GM23338 (cell line): ENCODE measurements around the gene CCBE1. TPM values are rescaled to one million over a fixed set of nuclear protein-coding genes. Genes with fewer than 3 reads are reported as not detected.

Experiments
- ATAC-seq: fragments of 200-7000 bp; cut with Tn5 transposase; 3 replicates; pipeline ENCODE4 v1.9.1; 2020
- DNase-seq: peaks from one replicate; pipeline ENCODE4 v3.0.0-alpha.2; 2015; ENCODE audit warnings: low spot score
- H2AFZ ChIP-seq: fragments of 200-600 bp; sonication (generic); 2 replicates; pipeline ENCODE4 v1.8.0; 2016; ENCODE audit warnings: antibody characterized with exemption, mild to moderate bottlenecking, moderate library complexity
- H3F3A ChIP-seq: fragments of 200-600 bp; sonication (generic); replicated peaks from 2 replicates; pipeline ENCODE4 v1.8.0; 2017; ENCODE audit warnings: antibody characterized with exemption, mixed run types, low read depth
- H3K27ac ChIP-seq: fragments of 200-600 bp; sonication (generic); 2 replicates; pipeline ENCODE4 v1.6.1; 2016; ENCODE audit warnings: low read depth
- H3K27me3 ChIP-seq: fragments of 200-600 bp; sonication (generic); 2 replicates; pipeline ENCODE4 v1.8.0; 2016; ENCODE audit warnings: mild to moderate bottlenecking, mixed run types, moderate library complexity; ENCODE audit not compliant: insufficient read depth
- H3K36me3 ChIP-seq: fragments of 200-600 bp; sonication (generic); 2 replicates; pipeline ENCODE4 v1.8.0; 2016; ENCODE audit warnings: mild to moderate bottlenecking; ENCODE audit not compliant: insufficient read depth
- H3K4me1 ChIP-seq: fragments of 200-600 bp; sonication (generic); 2 replicates; pipeline ENCODE4 v1.8.0; 2016; ENCODE audit warnings: mild to moderate bottlenecking, moderate library complexity; ENCODE audit not compliant: insufficient read depth
- H3K4me2 ChIP-seq: fragments of 200-600 bp; sonication (generic); 2 replicates; pipeline ENCODE4 v1.7.1; 2017; ENCODE audit warnings: mixed run types
- H3K4me3 ChIP-seq: fragments of 200-600 bp; sonication (generic); 2 replicates; pipeline ENCODE4 v1.6.1; 2016; ENCODE audit warnings: mixed run types
- H3K79me2 ChIP-seq: fragments of 200-600 bp; sonication (generic); replicated peaks from 2 replicates; pipeline ENCODE4 v1.8.0; 2017; ENCODE audit warnings: mild to moderate bottlenecking; ENCODE audit not compliant: insufficient read depth
- H3K9me2 ChIP-seq: fragments of 200-600 bp; sonication (generic); 2 replicates; pipeline ENCODE4 v1.8.0; 2017; ENCODE audit not compliant: insufficient read depth
- H4K20me1 ChIP-seq: fragments of 200-600 bp; sonication (generic); replicated peaks from 2 replicates; pipeline ENCODE4 v1.8.0; 2017; ENCODE audit warnings: mild to moderate bottlenecking; ENCODE audit not compliant: insufficient read depth
- H3K27ac Mint-ChIP-seq: 2 replicates; pipeline ENCODE4 v1.8.0; 2020; ENCODE audit warnings: inconsistent platforms, mild to moderate bottlenecking, moderate library complexity, mixed read lengths
- H3K27me3 Mint-ChIP-seq: 3 replicates; pipeline ENCODE4 v1.8.0; 2022; ENCODE audit warnings: low read depth, mild to moderate bottlenecking, moderate library complexity, mixed read lengths, inconsistent platforms; ENCODE audit not compliant: insufficient read depth, poor library complexity
- H3K36me3 Mint-ChIP-seq: 3 replicates; pipeline ENCODE4 v1.8.0; 2021; ENCODE audit warnings: low read depth, mild to moderate bottlenecking, inconsistent platforms, moderate library complexity, mixed read lengths
- H3K4me1 Mint-ChIP-seq: 3 replicates; pipeline ENCODE4 v1.8.0; 2020; ENCODE audit warnings: mild to moderate bottlenecking, inconsistent platforms, mixed read lengths
- H3K4me3 Mint-ChIP-seq: 3 replicates; pipeline ENCODE4 v1.8.0; 2021; ENCODE audit warnings: moderate library complexity, mild to moderate bottlenecking, inconsistent platforms, mixed read lengths
- H3K9me3 Mint-ChIP-seq: 3 replicates; pipeline ENCODE4 v1.8.0; 2020; ENCODE audit warnings: moderate library complexity, mild to moderate bottlenecking, inconsistent platforms, mixed read lengths
- CREB1 ChIP-seq: fragments of 250-450 bp; sonication (Bioruptor Pico); IDR thresholded peaks from 2 replicates; pipeline ENCODE4 v1.5.0; 2020; ENCODE audit warnings: low read depth, mild to moderate bottlenecking, moderate library complexity
- CTCF ChIP-seq, 2 experiments: fragments of 200-600 bp in 1 of 2; sonication (generic) in 1 of 2; conservative IDR thresholded peaks; 2 replicates each; pipeline versions ENCODE4 v1.5.1 to v1.6.1; 2016 to 2017; ENCODE audit warnings: antibody characterized with exemption in 2 of 2, low read depth in 2 of 2, mild to moderate bottlenecking in 2 of 2, moderate library complexity in 1 of 2
- EZH2 ChIP-seq: fragments of 200-600 bp; sonication (generic); IDR thresholded peaks from one replicate; pipeline ENCODE4 v1.8.0; 2017; ENCODE audit warnings: antibody characterized with exemption, mild to moderate bottlenecking, low read depth; ENCODE audit not compliant: unreplicated experiment
- EZH2phosphoT487 ChIP-seq: fragments of 200-600 bp; sonication (generic); IDR thresholded peaks from one replicate; pipeline ENCODE4 v1.8.1; 2018; ENCODE audit warnings: antibody characterized with exemption; ENCODE audit not compliant: unreplicated experiment
- NANOG ChIP-seq: IDR thresholded peaks from 2 replicates; pipeline ENCODE4 v1.6.1; 2016; ENCODE audit warnings: antibody characterized with exemption, borderline replicate concordance
- POLR2AphosphoS5 ChIP-seq: IDR thresholded peaks from 2 replicates; pipeline ENCODE4 v1.6.1; 2016; ENCODE audit warnings: antibody characterized with exemption, low read depth
- STAT1 ChIP-seq: IDR thresholded peaks from one replicate; pipeline ENCODE4 v1.6.1; 2016; ENCODE audit warnings: antibody characterized with exemption; ENCODE audit not compliant: unreplicated experiment
- ZNF114 ChIP-seq: fragments of 250-450 bp; sonication (Bioruptor Pico); IDR thresholded peaks from 2 replicates; pipeline ENCODE4 v1.5.0; 2020; ENCODE audit warnings: mild to moderate bottlenecking, moderate library complexity
- ZNF331 ChIP-seq: fragments of 250-450 bp; sonication (Bioruptor Pico); IDR thresholded peaks from 2 replicates; pipeline ENCODE4 v1.5.0; 2020; ENCODE audit warnings: low read depth, mild to moderate bottlenecking, moderate library complexity
- polyA plus RNA-seq: library from polyadenylated mRNA; unstranded; fragments of >200 nt; fragmentation: Nextera tagmentation; extraction: Ambion mirVana; gene quantifications from 2 replicates; pipeline ENCODE4 v1.2.1, GENCODE V29; 2016
- total RNA-seq: library from RNA; depleted of rRNA; stranded (reverse); fragments of >200 nt; shearing (Covaris generic); gene quantifications from 2 replicates; pipeline ENCODE4 v1.2.3, GENCODE V29; 2014
- TF ChIP-seq, protein P1 (sequence below): IDR thresholded peaks from one replicate; pipeline ENCODE4 v1.6.1; 2018; ENCODE audit warnings: antibody characterized with exemption; ENCODE audit not compliant: unreplicated experiment
- TF ChIP-seq, protein P2 (sequence below): IDR thresholded peaks from 2 replicates; pipeline ENCODE4 v1.6.1; 2016; ENCODE audit warnings: antibody characterized with exemption

CCBE1 gene
- total and polyA plus RNA-seq, 2 experiments from 2014 or later, result 2.1 to 2.6 TPM

DNA sequence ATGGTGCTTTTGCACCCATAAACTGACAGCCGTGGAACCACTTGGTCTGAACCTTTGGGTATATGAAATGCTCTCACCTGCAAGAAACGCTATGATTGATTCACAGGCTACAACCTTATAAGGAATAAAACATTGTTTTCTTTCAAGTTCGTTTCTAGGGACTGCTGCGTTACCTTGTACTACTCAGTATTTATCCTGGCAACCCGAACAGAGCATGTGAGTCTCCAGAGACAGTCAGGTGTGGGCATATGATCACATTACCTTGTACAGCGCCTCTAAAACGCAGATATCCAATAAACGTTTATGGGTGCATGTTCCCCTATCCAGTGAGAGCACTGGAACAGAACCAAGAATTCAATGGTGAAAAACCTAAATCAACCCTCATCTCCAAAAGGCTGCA lies 1.7 kb downstream of the CCBE1 start (continued):
- TF ChIP-seq ZNF114 (CRISPR knock-in tag), result no peak
- TF ChIP-seq, protein P1, sequence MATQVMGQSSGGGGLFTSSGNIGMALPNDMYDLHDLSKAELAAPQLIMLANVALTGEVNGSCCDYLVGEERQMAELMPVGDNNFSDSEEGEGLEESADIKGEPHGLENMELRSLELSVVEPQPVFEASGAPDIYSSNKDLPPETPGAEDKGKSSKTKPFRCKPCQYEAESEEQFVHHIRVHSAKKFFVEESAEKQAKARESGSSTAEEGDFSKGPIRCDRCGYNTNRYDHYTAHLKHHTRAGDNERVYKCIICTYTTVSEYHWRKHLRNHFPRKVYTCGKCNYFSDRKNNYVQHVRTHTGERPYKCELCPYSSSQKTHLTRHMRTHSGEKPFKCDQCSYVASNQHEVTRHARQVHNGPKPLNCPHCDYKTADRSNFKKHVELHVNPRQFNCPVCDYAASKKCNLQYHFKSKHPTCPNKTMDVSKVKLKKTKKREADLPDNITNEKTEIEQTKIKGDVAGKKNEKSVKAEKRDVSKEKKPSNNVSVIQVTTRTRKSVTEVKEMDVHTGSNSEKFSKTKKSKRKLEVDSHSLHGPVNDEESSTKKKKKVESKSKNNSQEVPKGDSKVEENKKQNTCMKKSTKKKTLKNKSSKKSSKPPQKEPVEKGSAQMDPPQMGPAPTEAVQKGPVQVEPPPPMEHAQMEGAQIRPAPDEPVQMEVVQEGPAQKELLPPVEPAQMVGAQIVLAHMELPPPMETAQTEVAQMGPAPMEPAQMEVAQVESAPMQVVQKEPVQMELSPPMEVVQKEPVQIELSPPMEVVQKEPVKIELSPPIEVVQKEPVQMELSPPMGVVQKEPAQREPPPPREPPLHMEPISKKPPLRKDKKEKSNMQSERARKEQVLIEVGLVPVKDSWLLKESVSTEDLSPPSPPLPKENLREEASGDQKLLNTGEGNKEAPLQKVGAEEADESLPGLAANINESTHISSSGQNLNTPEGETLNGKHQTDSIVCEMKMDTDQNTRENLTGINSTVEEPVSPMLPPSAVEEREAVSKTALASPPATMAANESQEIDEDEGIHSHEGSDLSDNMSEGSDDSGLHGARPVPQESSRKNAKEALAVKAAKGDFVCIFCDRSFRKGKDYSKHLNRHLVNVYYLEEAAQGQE, result no peak
- no peak for TF ChIP-seq CTCF (conservative IDR thresholded peaks at IDR 0.05; ENCODE audit: low read depth in 2 of 2)
- TF ChIP-seq NANOG, result no peak
- TF ChIP-seq, protein P2, sequence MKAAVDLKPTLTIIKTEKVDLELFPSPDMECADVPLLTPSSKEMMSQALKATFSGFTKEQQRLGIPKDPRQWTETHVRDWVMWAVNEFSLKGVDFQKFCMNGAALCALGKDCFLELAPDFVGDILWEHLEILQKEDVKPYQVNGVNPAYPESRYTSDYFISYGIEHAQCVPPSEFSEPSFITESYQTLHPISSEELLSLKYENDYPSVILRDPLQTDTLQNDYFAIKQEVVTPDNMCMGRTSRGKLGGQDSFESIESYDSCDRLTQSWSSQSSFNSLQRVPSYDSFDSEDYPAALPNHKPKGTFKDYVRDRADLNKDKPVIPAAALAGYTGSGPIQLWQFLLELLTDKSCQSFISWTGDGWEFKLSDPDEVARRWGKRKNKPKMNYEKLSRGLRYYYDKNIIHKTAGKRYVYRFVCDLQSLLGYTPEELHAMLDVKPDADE, result no peak
- no peak for TF ChIP-seq EZH2phosphoT487
- no peak for TF ChIP-seq STAT1
- no peak for TF ChIP-seq ZNF331 (CRISPR knock-in tag)
- TF ChIP-seq POLR2AphosphoS5, result no peak

DNA sequence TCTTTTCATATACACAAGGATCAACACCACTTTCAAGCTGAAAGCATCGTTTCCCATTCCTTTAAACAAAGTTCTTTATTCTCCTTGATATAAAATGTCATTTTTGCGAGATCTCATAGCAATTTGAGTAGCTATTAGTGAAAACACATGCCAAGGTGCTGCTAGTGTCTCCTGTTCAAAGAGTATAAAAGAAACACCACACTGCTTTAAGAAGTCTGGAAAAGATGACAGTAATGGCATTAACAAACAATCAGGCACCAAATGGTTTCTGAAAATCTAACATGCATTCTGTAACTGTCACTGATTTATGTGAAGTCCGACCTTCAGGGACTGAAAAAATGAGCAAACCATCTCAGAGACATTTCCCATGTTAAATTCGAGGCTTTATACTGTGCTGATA lies 2.4 kb downstream of the CCBE1 start:
- ATAC-seq (no peak), DNase-seq (no peak)
- no peak overlapping the region for H3K4me3 ChIP-seq
- no peaks in the 10 kb centered on the region for H3K9me2 ChIP-seq
- no peaks in the 10 kb centered on the region for H3F3A ChIP-seq
- no peaks in the 10 kb centered on the region for H4K20me1 ChIP-seq
- Mint-ChIP-seq H3K27ac (no peak overlapping the region), H3K4me3 (no peak overlapping the region; the same call in 2 of the 3 replicates), H3K36me3 (no peaks in the 10 kb centered on the region; the same call in 2 of the 3 replicates), H3K4me1 (peaks cover 58% of the 10 kb centered on the region), H3K9me3 (no peaks in the 10 kb centered on the region; the same call in 2 of the 3 replicates), H3K27me3 (peaks cover 59% of the 10 kb centered on the region)
- H3K27ac ChIP-seq, result no peak overlapping the region
- no peak overlapping the region for H3K4me2 ChIP-seq
- H3K4me1 ChIP-seq, result peaks cover 57% of the 10 kb centered on the region
- peaks cover 85% of the 10 kb centered on the region for H3K27me3 ChIP-seq
- no peaks in the 10 kb centered on the region for H3K79me2 ChIP-seq
- H2AFZ ChIP-seq, result no peak overlapping the region
- no peaks in the 10 kb centered on the region for H3K36me3 ChIP-seq
- TF ChIP-seq, protein P1, result no peak
- TF ChIP-seq EZH2phosphoT487, result no peak
- TF ChIP-seq, protein P2, result no peak
- no peak for TF ChIP-seq EZH2
- no peak for TF ChIP-seq ZNF331 (CRISPR knock-in tag)
- no peak for TF ChIP-seq POLR2AphosphoS5
- TF ChIP-seq STAT1, result no peak
- no peak for TF ChIP-seq ZNF114 (CRISPR knock-in tag)
- no peak for TF ChIP-seq CREB1 (CRISPR knock-in tag)
